GM04504 (cell line): ENCODE data around the gene TSC2.
"Not testable (repeated sequence)": the region's sequence is repeated elsewhere in the genome, so short reads cannot be mapped to it uniquely, and the experiment has no call there.

Experiments used
- DNase-seq: peaks from one replicate; pipeline ENCODE4 v3.0.0-alpha.2; 2012; ENCODE audit warnings: low read depth

TSC2 gene

DNA sequence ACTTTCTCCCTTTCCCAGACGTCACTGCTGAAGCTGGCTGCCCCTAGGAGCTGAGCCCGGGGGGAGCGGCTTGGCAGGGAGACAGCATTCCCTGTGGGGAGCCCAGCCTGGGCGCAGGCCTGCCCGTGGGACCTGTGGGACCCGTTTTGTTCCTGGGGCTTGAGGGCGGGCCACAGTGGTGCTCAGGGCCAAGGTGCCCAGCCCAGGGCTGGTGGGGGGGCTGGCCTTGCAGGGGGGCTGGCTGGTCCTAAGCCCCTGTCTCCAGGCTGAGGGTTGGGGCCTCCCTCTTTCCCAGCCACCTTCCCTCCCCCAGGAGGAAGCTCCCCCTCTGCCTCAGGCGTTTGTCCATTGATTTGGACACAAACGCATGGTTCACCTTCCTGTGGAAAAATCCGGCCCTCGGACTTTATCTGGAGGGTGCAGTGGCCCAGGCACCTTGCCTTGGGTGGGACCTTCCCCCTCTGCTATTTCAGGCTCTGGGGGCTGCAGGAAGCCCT lies 16.7 kb upstream of the TSC2 start:
- no peak for DNase-seq

DNA sequence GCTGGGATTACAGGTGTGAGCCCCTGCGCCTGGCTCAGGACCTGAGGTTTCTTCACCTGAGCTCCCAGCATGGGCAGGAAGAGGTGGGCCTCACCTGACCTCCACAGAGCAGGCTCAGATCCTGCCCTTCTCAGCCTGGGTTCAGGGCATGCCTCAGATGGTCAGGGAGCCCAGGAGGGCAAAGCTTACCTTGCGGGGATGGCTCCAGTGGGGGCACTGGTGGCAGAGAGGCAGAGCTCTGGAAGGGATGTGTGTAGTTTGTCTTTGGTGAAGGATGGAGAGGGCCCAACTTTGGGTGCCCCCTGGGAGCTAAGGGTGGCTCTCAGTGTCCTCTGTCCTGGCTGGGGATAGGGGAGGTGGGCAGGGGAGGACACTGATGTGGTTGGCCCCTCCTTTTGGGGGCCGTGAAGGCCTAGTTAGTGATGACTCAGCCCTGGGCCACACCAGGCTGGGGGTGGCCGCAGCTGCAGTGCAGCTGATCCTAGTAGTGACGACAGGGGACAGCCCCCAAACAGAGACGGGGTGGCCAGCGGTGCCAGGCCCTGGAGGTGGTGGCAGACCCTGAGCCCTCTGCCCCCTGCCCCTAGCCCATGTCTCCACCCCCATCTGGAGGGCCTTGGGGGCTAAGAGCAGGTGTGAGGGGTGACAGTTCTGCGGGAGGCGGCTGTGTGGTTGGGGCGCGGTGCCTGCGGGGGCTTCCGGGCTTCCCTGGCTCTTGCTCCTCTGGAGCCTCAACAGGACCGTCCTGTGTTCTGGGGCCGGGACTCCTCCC lies 15.3 kb upstream of the TSC2 start:
- DNase-seq = no peak

DNA sequence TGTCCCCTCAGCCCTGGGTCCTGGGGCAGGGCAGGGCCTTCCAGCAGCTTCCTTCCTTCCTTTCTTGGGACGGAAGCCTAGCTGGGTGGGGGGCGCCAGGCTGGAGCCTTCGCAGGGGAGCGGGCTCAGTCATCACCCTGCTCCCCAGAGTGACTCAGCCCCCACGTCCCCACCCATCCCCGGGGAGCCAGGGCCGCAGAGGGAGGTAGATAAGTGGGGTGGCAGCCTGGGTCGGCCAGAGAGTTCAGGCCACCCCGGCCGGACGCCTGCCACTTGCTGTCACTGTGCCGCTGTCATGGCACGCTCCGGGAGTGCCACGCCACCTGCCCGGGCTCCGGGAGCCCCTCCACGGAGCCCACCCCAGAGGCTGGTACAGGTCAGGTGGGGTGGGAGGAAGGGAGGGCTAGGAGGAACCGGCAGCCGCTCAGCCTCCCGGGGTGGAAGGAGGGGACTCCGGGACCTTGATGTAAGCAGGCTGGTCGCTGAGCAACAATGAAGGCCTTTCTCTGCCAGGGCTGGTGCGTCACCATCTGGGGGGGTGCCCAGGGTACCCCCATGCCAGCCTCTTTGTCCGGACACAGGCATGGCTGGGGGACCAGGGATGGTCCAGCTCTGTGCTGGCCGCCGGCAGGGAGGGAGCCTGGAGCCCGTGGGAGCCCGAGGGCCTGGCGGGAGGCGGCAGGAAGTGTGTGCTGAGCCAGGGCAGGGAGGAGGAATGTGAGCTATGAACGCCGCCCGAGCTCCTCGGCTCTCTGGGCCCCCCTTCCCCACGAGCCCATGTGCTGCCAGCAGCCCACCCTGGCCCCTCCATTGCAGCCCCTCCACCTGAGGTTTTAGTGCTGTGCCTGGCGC lies 14.5 kb upstream of the TSC2 start:
- DNase-seq = no peak

DNA sequence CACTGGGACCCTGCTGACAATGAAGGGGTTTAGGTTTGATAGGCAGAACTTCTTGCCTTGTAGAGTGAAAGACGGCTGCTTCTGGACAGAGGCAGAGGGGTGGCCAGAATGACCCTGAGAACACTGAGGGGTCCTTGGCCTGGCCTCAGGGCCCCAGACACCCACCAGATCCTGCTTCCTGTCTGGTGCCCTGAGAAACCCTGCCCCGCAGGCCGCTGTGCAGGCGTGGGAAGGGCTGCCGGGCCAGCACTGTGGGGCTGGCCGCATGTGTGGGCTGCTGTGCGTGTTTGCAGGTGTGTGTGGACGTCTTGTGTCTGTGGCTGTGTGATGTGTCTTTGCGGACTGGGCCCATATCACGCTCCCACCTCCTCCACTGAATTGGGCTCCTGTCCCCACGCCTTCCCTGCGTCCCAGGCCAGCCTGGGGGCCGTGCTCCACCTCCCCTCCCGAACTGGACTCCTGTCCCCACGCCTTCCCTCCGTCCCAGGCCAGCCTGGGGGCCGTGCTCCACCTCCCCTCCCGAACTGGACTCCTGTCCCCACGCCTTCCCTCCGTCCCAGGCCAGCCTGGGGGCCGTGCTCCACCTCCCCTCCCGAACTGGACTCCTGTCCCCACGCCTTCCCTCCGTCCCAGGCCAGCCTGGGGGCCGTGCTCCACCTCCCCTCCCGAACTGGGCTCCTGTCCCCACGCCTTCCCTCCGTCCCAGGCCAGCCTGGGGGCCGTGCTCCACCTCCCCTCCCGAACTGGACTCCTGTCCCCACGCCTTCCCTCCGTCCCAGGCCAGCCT lies 13.7 kb upstream of the TSC2 start:
- DNase-seq = not testable (repeated sequence)

DNA sequence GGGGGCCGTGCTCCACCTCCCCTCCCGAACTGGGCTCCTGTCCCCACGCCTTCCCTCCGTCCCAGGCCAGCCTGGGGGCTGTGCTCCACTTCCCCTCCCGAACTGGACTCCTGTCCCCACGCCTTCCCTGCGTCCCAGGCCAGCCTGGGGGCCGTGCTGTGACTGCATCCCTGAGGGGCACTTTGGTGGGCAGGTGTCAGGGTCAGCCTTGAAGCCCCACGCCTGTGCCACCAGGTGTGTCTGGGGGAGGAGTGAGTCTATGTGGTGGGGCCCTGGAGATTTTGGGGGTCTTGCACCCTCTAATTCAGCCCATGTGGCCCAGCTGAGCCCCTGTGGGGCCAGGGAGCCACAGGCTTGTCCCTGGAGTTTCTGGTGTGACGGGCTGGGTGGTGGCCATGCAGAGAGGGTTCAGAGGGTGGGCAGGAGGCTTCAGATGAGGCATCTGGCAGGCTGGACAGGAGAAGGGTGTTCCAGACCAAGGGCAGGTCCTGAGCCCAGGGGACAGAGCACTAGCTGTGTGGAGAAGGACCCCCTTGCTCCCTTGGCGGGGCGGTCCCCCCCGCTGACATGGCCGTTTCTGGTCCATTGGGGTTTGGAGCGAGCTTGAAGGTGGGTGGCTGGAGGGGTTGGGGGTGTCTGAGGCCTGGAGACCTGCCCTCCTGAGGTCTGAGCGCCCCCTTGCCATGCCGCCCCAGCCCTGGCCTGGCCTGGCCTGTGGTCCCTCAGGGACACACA lies 12.9 kb upstream of the TSC2 start:
- no peak for DNase-seq

DNA sequence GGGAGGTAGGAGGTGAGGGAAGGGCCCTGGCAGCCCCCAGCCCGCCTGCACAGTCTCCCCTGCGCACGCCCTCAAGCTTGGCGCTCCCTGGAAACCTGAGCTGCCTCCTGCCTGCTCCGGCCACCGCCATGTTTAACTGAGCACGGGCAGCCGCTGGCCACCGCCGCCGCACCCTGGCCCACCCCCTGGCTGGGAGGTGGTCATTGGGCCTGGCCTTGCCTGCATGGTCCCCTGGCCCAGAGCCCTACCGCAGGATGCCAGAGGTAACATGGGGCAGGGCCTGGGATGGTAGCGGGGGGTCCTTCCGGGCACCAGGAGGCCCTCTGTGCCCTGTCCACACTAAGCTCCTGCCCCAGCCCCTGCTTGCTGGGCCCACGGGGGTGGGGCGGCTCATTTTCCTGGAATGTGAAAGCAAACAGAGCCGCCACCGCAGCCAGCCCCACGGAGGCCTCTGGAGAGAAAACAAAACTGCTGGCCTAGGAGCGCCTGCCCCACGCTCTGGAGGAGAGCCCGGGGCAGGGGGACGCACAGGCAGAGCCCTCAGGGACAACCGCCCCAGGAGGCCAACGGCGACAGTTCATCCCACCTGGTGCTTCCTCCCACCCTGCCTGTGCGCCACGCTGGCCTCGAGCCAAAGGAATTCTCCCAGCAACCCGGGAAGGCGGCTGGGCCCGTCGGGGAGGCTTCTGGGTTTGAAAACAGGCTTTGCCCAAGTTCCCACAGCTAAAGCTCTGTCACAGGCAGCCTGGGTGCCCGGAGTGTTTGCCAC lies 12.2 kb upstream of the TSC2 start:
- peak; percentile 74 for DNase-seq

DNA sequence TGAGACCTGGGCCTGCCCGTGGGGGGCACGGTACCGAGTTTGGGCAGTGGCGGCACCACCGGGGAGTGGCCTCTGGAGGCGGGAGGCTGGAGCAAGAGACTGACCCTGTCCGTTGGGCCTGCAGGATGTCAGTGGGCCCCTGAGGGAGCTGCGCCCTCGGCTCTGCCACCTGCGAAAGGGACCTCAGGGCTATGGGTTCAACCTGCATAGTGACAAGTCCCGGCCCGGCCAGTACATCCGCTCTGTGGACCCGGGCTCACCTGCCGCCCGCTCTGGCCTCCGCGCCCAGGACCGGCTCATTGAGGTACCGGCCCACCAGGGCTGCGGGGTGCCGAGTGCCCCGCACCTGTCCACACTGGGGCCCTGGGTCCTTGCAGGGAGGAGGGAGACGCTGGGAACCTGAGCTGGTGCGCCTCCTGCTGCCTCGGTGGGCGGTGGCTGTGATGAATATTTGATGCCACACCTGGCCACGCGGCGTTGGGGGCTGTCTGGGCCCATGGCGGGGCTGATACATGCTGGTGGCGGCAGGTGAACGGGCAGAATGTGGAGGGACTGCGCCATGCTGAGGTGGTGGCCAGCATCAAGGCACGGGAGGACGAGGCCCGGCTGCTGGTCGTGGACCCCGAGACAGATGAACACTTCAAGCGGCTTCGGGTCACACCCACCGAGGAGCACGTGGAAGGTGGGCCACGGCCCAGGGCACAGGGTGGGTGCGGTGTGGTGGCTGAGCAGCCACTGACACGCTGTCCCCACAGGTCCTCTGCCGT lies 11.4 kb upstream of the TSC2 start:
- DNase-seq = no peak

DNA sequence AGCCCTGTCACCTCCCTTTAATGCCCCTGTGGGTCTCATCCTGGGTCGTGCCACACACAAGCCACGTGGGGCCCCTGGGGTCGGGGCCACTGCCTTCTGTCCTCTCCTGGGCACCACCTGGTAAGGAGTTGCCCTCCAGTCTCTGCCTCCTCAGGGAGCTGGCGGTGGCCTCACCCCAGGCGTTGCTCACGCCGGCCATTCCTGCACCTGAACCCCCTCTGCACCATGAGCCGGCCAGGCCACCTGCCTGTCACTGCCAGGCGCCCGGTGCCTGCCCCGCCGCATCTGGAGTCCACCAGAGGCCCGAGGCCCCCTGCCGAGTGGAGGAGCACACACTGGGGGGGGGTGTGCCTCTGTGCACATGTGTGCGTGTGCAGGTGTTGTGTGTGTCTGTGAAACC lies 10.7 kb upstream of the TSC2 start:
- DNase-seq = no peak

DNA sequence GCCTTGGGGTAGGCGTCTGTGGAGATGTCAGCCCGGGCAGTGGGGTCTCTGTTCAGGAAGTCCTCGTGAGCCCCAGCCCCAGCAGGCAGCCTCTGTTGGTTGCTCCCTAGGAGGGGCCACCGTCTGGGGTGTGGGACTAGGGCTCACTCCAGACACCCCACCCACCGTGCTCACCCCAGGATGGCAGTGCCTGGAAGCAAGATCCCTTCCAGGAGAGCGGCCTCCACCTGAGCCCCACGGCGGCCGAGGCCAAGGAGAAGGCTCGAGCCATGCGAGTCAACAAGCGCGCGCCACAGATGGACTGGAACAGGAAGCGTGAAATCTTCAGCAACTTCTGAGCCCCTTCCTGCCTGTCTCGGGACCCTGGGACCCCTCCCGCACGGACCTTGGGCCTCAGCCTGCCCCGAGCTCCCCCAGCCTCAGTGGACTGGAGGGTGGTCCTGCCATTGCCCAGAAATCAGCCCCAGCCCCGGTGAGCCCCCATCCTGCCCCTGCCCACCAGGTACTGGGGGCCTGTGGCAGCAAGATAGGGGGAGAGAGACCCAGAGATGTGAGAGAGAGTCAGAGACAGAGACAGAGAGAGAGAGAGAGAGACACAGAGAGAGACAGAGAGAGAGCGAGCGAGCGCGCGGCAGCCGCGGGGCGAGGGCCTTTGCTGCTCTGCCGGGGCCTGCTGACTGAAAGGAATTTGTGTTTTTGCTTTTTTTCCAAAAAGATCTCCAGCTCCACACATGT lies 10.0 kb upstream of the TSC2 start:
- no peak for DNase-seq

DNA sequence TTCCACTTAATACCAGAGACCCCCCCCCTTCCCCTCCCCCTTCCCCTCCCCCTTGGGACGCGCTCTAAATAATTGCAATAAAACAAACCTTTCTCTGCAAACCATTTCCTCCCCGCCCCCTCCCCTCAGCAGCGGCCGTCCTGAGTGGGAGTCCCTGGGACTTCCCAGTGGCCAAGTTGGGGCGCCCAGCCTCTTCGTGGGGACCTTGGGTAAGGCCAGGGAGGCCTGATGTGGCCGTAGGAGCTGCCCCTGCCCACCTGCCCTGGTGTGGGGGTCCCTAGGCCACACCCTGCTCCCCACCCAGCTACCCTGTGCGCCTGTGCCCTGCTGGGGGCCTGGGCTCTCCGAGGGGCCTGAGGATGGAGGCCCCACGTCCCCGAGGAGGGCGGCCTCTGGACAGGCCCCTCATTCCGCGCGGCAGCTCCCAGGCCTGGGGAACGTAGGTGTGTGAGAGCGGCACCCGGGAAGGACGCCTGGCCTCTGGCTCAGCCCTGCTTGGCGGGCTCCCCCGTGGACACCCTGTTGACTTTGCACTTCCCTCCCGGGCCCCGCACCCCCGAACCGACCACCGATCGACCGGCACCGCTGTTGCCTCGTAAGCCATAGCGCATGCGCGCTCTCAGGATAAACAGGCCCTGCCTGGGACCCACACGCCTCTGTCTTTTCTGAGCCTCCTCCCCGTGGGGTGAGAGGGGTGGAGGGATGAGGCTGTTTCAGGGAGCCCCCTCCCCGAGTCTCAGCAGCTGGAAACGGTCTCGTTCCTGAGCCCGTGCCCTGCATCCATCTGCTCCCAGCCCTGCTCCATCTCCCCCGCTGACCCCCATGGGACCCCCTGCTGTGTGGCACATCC lies 9.2 kb upstream of the TSC2 start:
- DNase-seq = no peak

DNA sequence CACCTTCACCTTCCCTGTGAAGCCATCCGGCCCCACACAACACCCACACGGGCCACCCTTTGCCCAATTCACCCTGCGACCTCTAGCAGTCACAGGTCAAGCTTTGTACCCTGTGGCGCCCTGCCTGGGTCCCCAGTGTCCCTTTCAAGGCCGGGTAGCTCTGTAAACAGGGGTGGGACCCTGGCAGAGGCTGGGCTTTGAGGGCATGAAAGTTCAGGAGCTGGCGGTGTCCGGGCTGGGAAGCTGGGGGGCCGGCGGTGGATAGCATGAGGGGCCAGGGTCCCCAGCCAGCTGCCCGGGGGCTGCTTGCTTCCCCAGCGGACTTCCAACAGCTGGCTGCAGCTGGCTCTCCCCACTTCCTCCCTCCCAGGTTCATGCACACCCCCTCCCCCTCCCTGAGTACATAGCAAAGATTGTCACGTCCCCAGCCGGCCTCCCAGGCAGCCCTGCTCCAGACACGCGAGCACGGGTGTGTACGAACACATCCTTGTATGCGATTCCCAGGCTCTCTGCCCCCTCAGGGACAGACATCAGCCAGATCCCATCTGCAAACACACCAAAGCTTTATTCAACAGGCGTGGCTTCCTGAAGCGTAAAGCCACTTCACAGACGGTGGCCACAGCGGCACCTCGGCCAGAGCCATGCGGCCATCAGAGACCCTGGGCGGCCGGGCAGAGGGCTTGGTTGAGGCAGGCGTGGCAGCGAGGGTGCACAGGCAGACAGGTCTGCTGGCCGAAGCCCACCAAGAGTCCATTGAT lies 8.3 kb upstream of the TSC2 start:
- peak; percentile 79 for DNase-seq

DNA sequence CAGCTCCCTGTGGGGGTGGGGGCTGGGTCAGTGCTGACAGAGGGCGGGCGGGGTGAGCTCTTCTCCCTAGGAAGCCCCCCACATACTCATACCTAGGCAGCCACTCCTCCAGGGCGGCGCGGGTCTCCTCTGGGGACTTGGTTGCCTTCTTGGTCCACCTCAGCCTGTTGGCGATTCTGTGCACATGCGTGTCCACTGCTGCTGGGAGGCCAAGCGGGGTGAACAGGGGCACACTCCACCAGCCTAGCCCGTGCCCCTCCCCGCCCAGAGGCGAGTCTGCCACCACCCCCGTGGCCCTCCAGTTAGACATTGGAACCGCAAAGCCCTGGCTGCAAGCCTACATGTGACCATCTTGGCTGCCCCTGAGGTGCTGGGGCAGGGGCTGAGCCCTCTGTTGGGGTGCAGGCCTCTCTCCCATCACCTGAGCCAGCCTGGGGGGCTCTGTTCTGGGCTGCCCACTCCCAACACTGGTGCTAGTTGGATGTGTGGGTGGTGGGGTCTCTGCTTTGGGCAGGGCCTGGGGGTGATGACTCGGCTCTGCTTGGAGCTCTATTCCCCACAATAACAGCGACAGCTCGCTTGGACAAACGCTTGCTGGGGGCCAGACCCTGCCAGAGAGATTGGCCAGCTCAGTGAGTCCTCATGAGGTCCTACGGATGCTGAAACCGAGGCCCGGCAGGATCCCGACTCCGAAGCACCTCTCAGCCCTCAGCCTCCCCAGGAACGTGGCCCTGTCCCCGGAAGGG lies 7.6 kb upstream of the TSC2 start:
- no peak for DNase-seq

DNA sequence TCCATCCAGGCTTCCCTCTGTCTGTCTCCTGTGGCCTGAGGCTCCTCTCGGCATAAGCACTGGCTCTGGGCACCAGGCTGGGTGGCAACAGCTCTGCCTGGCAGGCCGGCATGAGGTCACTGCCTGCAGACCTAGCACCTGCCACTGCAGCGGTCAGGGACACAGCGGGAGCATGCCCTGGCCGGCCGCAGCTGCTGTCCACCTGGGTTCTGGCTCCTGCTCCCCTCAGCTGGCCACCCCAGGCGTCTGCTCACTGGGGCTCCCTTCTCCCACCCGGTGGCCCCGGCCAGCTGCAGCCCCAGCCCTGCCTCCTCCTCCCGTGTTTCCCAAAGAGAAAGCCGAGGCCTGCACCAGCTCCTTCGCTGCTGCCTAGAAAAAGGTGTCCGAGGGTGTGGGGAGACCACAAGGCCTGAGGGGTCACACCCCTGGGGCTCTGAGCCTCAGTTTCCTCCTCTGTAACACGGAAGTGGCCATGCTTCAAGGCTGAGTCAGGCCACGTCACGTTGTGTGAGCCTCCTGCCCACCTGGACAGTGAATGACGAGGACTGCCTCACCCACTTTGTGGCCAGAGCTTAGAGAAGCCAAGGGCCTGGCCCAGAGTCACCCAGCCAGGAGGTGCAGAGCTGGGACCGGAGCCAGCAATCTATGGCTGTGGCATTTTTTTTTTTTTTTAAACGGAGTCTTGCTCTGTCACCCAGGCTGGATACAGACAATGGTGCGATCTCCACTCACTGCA lies 6.8 kb upstream of the TSC2 start:
- DNase-seq = no peak

DNA sequence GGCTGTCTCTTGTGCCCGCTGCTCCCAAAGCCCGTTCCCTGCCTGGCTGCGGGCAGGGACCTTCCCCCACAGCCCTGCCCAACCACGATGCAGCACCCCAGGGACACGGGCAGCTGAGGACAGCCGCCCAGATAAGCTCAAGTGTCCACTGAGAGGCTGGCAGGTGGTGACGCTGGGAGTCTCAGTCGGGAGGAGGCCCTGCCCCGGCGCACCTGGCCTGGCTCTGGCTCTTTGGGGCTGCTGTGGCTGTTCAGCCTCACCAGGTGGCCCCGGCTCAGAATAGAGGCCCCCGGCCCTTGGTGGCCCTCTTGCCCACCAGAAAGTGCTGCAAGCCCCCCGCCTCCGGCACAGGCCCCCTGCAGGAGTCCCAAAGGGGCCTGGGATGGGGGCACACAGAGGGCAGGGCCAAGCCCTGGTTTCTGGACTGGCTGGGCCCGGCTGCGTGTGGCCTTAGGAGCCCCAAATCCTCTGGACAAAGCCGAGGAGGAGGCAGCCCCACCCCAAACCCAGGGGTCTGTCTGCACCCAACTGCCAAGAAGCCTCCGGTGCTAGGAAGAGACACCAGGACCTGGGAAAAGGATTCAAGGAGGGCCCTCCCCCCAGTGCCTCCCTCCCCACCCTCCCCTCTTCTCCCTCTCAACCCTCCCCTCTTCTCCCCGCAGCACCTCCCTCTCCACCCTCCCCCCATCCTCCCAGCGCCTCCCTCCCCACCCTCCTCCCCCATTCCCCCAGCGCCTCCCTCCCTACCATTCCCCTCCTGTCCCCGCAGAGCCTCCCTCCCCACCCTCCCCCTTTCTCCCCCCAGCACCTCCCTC lies 5.4 kb upstream of the TSC2 start:
- DNase-seq = no peak

DNA sequence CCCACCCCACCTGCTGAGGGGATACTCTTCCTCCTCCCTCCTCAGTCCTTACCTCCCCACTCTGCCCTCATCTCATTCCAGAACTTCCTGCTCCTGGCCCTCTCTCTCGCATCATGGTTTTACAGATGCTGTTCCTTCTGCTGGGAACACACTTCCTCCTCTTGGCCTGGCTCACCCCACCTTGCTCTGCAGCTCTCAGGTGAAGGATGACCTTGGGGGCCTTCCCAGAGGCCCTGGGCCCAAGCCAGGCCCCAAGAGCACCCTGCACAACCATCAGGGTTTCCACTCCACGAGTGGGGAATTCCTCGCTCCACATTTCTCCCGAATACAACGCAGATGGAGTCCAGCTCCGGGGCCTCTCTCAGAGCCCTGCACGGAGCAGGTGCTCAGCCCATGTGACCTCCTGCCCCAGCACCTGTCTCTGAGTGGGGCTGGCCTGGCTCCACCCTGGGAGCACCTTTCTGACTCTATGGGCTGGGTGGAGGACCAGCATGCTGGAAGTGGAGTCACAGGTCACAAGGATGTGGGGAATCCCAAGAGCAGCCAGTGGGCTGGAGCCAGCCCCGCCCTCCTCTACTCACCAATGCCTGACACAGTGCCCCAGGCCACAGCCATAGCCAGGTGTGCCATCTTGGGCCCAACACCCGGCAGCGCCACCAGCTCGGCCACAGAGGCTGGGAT lies 4.7 kb upstream of the TSC2 start:
- DNase-seq = no peak
